Measurements from ENCODE around the gene RECQL5.

- TF ChIP-seq CTCF (IDR thresholded peaks at IDR 0.05 in 8 of 11, conservative IDR thresholded peaks at IDR 0.05 in 3 of 11) (no peak), POLR2A (IDR thresholded peaks at IDR 0.05) (no peak), POLR2AphosphoS5 (IDR thresholded peaks at IDR 0.05) (no peak)
These were observed 27.6 kb downstream of the RECQL5 start for GRCh38 chr17:75639327-75639726.
